GM23338 (cell line): ENCODE results near the gene QRFP. TPM values are rescaled to one million over a fixed set of nuclear protein-coding genes. Genes with fewer than 3 reads are reported as not detected.

Source experiments
- ATAC-seq: fragments of 200-7000 bp; cut with Tn5 transposase; 3 replicates; pipeline ENCODE4 v1.9.1; 2020
- DNase-seq: peaks from one replicate; pipeline ENCODE4 v3.0.0-alpha.2; 2015; ENCODE audit warnings: low spot score
- H2AFZ ChIP-seq: fragments of 200-600 bp; sonication (generic); 2 replicates; pipeline ENCODE4 v1.8.0; 2016; ENCODE audit warnings: antibody characterized with exemption, mild to moderate bottlenecking, moderate library complexity
- H3F3A ChIP-seq: fragments of 200-600 bp; sonication (generic); replicated peaks from 2 replicates; pipeline ENCODE4 v1.8.0; 2017; ENCODE audit warnings: antibody characterized with exemption, mixed run types, low read depth
- H3K27ac ChIP-seq: fragments of 200-600 bp; sonication (generic); 2 replicates; pipeline ENCODE4 v1.6.1; 2016; ENCODE audit warnings: low read depth
- H3K27me3 ChIP-seq: fragments of 200-600 bp; sonication (generic); 2 replicates; pipeline ENCODE4 v1.8.0; 2016; ENCODE audit warnings: mild to moderate bottlenecking, mixed run types, moderate library complexity; ENCODE audit not compliant: insufficient read depth
- H3K36me3 ChIP-seq: fragments of 200-600 bp; sonication (generic); 2 replicates; pipeline ENCODE4 v1.8.0; 2016; ENCODE audit warnings: mild to moderate bottlenecking; ENCODE audit not compliant: insufficient read depth
- H3K4me1 ChIP-seq: fragments of 200-600 bp; sonication (generic); 2 replicates; pipeline ENCODE4 v1.8.0; 2016; ENCODE audit warnings: mild to moderate bottlenecking, moderate library complexity; ENCODE audit not compliant: insufficient read depth
- H3K4me2 ChIP-seq: fragments of 200-600 bp; sonication (generic); 2 replicates; pipeline ENCODE4 v1.7.1; 2017; ENCODE audit warnings: mixed run types
- H3K4me3 ChIP-seq: fragments of 200-600 bp; sonication (generic); 2 replicates; pipeline ENCODE4 v1.6.1; 2016; ENCODE audit warnings: mixed run types
- H3K79me2 ChIP-seq: fragments of 200-600 bp; sonication (generic); replicated peaks from 2 replicates; pipeline ENCODE4 v1.8.0; 2017; ENCODE audit warnings: mild to moderate bottlenecking; ENCODE audit not compliant: insufficient read depth
- H3K9me2 ChIP-seq: fragments of 200-600 bp; sonication (generic); 2 replicates; pipeline ENCODE4 v1.8.0; 2017; ENCODE audit not compliant: insufficient read depth
- H4K20me1 ChIP-seq: fragments of 200-600 bp; sonication (generic); replicated peaks from 2 replicates; pipeline ENCODE4 v1.8.0; 2017; ENCODE audit warnings: mild to moderate bottlenecking; ENCODE audit not compliant: insufficient read depth
- H3K27ac Mint-ChIP-seq: 2 replicates; pipeline ENCODE4 v1.8.0; 2020; ENCODE audit warnings: inconsistent platforms, mild to moderate bottlenecking, moderate library complexity, mixed read lengths
- H3K27me3 Mint-ChIP-seq: 3 replicates; pipeline ENCODE4 v1.8.0; 2022; ENCODE audit warnings: low read depth, mild to moderate bottlenecking, moderate library complexity, mixed read lengths, inconsistent platforms; ENCODE audit not compliant: insufficient read depth, poor library complexity
- H3K36me3 Mint-ChIP-seq: 3 replicates; pipeline ENCODE4 v1.8.0; 2021; ENCODE audit warnings: low read depth, mild to moderate bottlenecking, inconsistent platforms, moderate library complexity, mixed read lengths
- H3K4me1 Mint-ChIP-seq: 3 replicates; pipeline ENCODE4 v1.8.0; 2020; ENCODE audit warnings: mild to moderate bottlenecking, inconsistent platforms, mixed read lengths
- H3K4me3 Mint-ChIP-seq: 3 replicates; pipeline ENCODE4 v1.8.0; 2021; ENCODE audit warnings: moderate library complexity, mild to moderate bottlenecking, inconsistent platforms, mixed read lengths
- H3K9me3 Mint-ChIP-seq: 3 replicates; pipeline ENCODE4 v1.8.0; 2020; ENCODE audit warnings: moderate library complexity, mild to moderate bottlenecking, inconsistent platforms, mixed read lengths
- ETS1 ChIP-seq: IDR thresholded peaks from 2 replicates; pipeline ENCODE4 v1.6.1; 2016; ENCODE audit warnings: antibody characterized with exemption
- EZH2 ChIP-seq: fragments of 200-600 bp; sonication (generic); IDR thresholded peaks from one replicate; pipeline ENCODE4 v1.8.0; 2017; ENCODE audit warnings: antibody characterized with exemption, mild to moderate bottlenecking, low read depth; ENCODE audit not compliant: unreplicated experiment
- EZH2phosphoT487 ChIP-seq: fragments of 200-600 bp; sonication (generic); IDR thresholded peaks from one replicate; pipeline ENCODE4 v1.8.1; 2018; ENCODE audit warnings: antibody characterized with exemption; ENCODE audit not compliant: unreplicated experiment
- NANOG ChIP-seq: IDR thresholded peaks from 2 replicates; pipeline ENCODE4 v1.6.1; 2016; ENCODE audit warnings: antibody characterized with exemption, borderline replicate concordance
- POLR2AphosphoS5 ChIP-seq: IDR thresholded peaks from 2 replicates; pipeline ENCODE4 v1.6.1; 2016; ENCODE audit warnings: antibody characterized with exemption, low read depth
- REST ChIP-seq: IDR thresholded peaks from one replicate; pipeline ENCODE4 v1.6.1; 2018; ENCODE audit warnings: antibody characterized with exemption; ENCODE audit not compliant: unreplicated experiment
- STAT1 ChIP-seq: IDR thresholded peaks from one replicate; pipeline ENCODE4 v1.6.1; 2016; ENCODE audit warnings: antibody characterized with exemption; ENCODE audit not compliant: unreplicated experiment
- ZNF331 ChIP-seq: fragments of 250-450 bp; sonication (Bioruptor Pico); IDR thresholded peaks from 2 replicates; pipeline ENCODE4 v1.5.0; 2020; ENCODE audit warnings: low read depth, mild to moderate bottlenecking, moderate library complexity
- polyA plus RNA-seq: library from polyadenylated mRNA; unstranded; fragments of >200 nt; fragmentation: Nextera tagmentation; extraction: Ambion mirVana; gene quantifications from 2 replicates; pipeline ENCODE4 v1.2.1, GENCODE V29; 2016
- total RNA-seq: library from RNA; depleted of rRNA; stranded (reverse); fragments of >200 nt; shearing (Covaris generic); gene quantifications from 2 replicates; pipeline ENCODE4 v1.2.3, GENCODE V29; 2014
- TF ChIP-seq, protein P1 (sequence below): fragments of 250-450 bp; sonication (Bioruptor Pico); IDR thresholded peaks from 2 replicates; pipeline ENCODE4 v1.5.0; 2020; ENCODE audit warnings: mild to moderate bottlenecking, moderate library complexity

The QRFP gene
- total and polyA plus RNA-seq, 2 experiments from 2014 or later, result not detected

GRCh38 chr9:130942679-130943078, 46.1 kb upstream of the QRFP start (continued):
- TF ChIP-seq, protein P1, sequence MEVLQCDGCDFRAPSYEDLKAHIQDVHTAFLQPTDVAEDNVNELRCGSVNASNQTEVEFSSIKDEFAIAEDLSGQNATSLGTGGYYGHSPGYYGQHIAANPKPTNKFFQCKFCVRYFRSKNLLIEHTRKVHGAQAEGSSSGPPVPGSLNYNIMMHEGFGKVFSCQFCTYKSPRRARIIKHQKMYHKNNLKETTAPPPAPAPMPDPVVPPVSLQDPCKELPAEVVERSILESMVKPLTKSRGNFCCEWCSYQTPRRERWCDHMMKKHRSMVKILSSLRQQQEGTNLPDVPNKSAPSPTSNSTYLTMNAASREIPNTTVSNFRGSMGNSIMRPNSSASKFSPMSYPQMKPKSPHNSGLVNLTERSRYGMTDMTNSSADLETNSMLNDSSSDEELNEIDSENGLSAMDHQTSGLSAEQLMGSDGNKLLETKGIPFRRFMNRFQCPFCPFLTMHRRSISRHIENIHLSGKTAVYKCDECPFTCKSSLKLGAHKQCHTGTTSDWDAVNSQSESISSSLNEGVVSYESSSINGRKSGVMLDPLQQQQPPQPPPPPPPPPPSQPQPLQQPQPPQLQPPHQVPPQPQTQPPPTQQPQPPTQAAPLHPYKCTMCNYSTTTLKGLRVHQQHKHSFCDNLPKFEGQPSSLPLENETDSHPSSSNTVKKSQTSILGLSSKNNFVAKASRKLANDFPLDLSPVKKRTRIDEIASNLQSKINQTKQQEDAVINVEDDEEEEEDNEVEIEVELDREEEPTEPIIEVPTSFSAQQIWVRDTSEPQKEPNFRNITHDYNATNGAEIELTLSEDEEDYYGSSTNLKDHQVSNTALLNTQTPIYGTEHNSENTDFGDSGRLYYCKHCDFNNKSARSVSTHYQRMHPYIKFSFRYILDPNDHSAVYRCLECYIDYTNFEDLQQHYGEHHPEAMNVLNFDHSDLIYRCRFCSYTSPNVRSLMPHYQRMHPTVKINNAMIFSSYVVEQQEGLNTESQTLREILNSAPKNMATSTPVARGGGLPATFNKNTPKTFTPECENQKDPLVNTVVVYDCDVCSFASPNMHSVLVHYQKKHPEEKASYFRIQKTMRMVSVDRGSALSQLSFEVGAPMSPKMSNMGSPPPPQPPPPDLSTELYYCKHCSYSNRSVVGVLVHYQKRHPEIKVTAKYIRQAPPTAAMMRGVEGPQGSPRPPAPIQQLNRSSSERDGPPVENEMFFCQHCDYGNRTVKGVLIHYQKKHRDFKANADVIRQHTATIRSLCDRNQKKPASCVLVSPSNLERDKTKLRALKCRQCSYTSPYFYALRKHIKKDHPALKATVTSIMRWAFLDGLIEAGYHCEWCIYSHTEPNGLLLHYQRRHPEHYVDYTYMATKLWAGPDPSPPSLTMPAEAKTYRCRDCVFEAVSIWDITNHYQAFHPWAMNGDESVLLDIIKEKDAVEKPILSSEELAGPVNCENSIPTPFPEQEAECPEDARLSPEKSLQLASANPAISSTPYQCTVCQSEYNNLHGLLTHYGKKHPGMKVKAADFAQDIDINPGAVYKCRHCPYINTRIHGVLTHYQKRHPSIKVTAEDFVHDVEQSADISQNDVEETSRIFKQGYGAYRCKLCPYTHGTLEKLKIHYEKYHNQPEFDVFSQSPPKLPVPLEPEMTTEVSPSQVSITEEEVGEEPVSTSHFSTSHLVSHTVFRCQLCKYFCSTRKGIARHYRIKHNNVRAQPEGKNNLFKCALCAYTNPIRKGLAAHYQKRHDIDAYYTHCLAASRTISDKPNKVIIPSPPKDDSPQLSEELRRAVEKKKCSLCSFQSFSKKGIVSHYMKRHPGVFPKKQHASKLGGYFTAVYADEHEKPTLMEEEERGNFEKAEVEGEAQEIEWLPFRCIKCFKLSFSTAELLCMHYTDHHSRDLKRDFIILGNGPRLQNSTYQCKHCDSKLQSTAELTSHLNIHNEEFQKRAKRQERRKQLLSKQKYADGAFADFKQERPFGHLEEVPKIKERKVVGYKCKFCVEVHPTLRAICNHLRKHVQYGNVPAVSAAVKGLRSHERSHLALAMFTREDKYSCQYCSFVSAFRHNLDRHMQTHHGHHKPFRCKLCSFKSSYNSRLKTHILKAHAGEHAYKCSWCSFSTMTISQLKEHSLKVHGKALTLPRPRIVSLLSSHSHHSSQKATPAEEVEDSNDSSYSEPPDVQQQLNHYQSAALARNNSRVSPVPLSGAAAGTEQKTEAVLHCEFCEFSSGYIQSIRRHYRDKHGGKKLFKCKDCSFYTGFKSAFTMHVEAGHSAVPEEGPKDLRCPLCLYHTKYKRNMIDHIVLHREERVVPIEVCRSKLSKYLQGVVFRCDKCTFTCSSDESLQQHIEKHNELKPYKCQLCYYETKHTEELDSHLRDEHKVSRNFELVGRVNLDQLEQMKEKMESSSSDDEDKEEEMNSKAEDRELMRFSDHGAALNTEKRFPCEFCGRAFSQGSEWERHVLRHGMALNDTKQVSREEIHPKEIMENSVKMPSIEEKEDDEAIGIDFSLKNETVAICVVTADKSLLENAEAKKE (CRISPR knock-in tag), result no peak
- TF ChIP-seq EZH2, result no peak

GRCh38 chr9:130942084-130942483, 45.5 kb upstream of the QRFP start:
- Histone ChIP-seq H3F3A (peaks cover 7% of the 10 kb centered on the region), H3K27me3 (peaks cover 44% of the 10 kb centered on the region), H2AFZ (no peak overlapping the region), H3K4me3 (no peak overlapping the region), H4K20me1 (no peaks in the 10 kb centered on the region), H3K9me2 (no peaks in the 10 kb centered on the region), H3K36me3 (no peaks in the 10 kb centered on the region), H3K79me2 (no peaks in the 10 kb centered on the region), H3K4me1 (peaks cover 15% of the 10 kb centered on the region; the same call in 1 of the 2 replicates), H3K27ac (no peak overlapping the region), H3K4me2 (no peak overlapping the region)
- no peak for DNase-seq
- no peak overlapping the region for H3K4me3 Mint-ChIP-seq
- no peak overlapping the region for H3K27ac Mint-ChIP-seq
- no peaks in the 10 kb centered on the region; the same call in 2 of the 3 replicates for H3K9me3 Mint-ChIP-seq
- H3K36me3 Mint-ChIP-seq, result no peaks in the 10 kb centered on the region
- H3K4me1 Mint-ChIP-seq, result peaks cover 20% of the 10 kb centered on the region
- no peak for ATAC-seq
- H3K27me3 Mint-ChIP-seq, result peaks cover 40% of the 10 kb centered on the region
- TF ChIP-seq ETS1, result no peak
- no peak for TF ChIP-seq ZNF331
- TF ChIP-seq NANOG, result no peak
- no peak for TF ChIP-seq POLR2AphosphoS5
- TF ChIP-seq EZH2phosphoT487, result no peak
- TF ChIP-seq REST, result no peak
- no peak for TF ChIP-seq STAT1
